ENCODE results near the gene GAPVD1.
"Not testable (repeated sequence)": the region's sequence is repeated elsewhere in the genome, so short reads cannot be mapped to it uniquely, and the experiment has no call there.

The GAPVD1 gene

DNA sequence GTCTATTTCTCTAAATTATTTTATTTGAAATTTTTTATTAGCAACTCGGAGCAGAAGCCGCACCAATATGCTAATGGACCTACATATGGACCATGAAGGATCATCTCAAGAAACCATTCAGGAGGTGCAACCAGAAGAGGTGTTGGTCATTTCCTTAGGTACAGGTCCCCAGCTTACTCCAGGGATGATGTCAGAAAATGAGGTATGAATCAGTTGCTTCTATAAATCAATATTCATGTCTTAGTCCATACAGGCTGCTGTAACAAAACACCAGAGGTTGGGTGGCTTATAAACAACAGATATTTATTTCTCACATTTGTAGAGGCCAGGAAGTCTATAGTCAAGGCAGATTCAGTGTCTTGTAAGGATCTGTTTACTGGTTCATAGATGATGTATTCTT lies 50.8 kb downstream of the GAPVD1 start:
- DNase-seq = no peak

DNA sequence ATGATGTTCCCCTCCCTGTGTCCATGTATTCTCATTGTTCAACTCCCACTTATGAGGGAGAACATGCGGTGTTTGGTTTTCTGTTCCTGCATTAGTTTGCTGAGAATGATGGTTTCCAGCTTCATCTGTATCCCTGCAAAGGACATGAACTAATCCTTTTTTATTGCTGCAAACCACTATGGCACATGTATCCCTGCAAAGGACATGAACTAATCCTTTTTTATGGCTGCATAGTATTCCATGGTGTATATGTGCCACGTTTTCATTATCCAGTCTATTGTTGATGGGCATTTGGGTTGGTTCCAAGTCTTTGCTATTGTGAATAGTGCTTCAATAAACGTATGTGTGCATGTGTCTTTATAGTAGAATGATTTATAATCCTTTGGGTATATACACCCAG lies 54.7 kb downstream of the GAPVD1 start:
- not testable (repeated sequence) for DNase-seq

GRCh38 chr9:125317704-125318103 lies 56.1 kb downstream of the GAPVD1 start:
- no peak for DNase-seq

DNA sequence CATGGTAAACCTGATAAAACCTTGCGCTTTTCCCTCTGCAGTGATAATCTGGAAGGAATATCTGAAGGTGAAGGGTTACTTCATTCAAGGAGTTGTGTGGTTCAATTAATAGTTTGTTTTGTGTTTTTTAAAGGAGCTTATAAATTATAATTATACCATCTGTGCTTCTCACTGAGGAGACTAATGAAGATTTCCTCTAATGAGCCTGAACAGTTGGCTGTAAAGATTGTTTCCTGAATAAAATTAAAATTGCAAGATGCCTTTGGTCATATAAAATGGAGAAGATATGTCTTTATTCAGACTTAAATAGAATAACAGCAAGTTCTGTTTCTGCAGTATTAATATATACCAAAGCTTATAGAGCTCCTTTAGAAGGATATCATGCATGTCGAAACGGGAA lies 59.9 kb downstream of the GAPVD1 start:
- no peak for DNase-seq

DNA sequence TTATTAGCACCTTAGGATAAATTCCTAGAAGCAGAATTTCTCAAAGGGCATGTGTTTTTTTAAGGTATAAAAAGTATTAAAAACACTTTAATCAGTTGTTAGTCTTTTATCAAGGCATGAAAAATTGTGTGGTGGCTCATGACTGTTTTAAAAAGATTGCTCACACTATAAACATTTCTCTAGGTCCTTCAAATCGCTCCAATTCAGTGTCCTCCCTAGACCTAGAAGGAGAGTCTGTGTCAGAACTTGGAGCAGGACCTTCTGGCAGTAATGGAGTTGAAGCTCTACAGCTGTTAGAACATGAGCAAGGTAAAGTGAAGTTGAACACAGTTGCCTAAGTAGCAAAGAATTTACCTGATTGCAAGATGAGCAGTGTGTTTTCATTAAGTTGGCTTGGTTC lies 62.0 kb downstream of the GAPVD1 start:
- DNase-seq = no peak

DNA sequence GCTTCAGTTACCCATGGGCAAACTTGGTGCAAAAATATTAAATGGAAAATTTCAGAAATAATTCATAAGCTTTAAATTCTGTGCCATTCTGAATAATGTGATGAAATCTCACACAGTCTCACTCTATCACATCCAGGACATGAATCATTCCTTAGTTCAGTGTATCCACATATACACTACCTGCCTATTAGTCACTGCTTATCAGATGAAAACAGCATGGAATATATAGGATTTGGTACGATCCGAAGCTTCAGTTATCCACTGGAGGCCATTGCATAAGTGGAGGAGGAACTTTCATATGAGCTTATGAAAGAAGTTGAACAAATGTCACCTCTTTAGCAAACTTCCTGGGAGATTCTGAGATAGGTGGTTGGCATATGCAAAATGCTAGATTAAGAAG lies 64.2 kb downstream of the GAPVD1 start:
- DNase-seq = no peak

DNA sequence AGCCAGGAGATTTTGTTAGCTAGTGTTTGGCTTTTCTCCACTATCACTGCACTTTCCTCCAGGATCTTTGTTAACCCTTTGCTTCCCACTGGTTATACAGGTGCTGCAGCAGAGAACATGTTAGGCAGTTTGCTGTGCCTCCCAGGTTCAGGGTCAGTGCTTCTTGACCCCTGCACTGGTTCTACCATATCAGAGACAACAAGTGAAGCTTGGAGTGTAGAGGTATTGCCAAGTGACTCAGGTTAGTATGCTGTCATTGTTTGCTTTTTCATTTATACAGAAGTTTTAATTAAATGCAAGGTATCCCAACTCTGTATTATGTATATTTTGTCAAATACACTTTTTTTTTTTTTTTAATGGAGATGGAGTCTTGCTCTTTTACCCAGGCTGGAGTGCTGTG lies 68.4 kb downstream of the GAPVD1 start:
- DNase-seq = no peak

DNA sequence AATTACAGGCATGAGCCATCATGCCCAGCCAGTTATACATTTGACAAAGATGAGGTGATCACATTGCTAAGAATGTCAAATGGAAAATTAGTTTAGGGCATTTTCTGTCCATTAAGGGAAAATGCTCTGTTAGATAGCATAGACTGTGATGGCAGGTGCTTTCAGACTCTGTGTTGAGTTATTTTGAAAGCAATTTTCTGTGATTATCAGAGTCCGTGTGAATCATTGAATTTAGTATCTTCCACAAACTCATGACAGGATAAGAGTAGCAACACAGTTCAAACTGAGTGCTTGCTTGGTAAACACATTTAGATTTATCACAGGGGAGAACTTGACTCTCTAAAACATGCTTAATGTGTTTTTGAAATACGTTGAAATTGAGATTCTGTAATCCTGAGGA lies 69.0 kb downstream of the GAPVD1 start:
- DNase-seq = no peak

DNA sequence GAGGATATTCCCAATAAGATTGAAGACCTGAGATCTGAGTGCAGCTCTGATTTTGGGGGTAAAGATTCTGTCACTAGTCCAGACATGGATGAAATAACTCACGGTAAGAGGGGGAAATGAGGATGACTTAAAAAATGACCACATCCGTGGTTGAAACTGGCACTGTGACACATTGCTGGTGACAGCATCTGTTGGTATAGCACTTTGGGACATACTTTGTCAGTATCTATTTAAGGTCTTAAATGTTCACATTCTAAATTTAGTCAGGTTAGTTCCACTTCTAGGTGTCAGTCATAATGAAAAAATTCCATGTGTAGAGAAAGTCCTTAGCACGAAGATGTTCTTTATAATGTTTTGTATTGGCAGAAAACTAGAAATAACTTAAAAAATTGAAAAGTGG lies 70.9 kb downstream of the GAPVD1 start:
- DNase-seq = no peak

DNA sequence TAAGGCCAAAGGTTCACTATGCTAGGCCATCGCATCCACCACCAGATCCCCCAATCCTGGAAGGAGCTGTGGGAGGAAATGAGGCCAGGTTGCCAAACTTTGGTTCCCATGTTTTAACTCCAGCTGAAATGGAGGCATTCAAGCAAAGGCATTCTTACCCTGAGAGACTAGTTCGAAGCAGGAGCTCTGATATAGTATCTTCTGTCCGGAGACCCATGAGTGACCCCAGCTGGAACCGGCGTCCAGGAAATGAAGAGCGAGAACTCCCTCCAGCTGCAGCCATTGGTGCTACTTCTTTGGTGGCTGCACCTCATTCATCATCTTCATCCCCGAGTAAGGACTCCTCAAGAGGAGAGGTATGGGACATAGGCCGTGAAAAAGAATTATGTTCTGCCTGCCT lies 75.6 kb downstream of the GAPVD1 start:
- no peak for DNase-seq

- no peak for DNase-seq
These were observed 77.3 kb downstream of the GAPVD1 start for GRCh38 chr9:125338929-125339328.

DNA sequence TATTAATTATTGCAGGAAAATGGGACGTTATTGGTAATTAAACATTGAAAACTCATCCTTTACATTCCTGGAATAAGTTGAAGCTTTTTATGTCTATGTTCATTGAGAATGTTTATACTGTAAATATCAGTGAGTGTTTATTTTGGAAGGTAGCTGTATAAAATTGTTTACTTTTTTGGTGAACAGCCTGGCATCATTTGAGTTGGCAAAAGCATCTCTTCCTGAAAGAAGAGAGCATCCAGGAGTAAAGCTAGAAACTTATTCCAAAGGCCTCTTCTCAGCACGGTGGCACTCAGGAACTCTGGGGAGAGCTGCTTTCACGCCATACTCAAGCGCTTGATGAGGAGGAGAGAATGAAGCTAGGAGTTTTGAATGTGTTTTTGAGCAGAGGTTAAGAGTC lies 79.9 kb downstream of the GAPVD1 start:
- no peak for DNase-seq

DNA sequence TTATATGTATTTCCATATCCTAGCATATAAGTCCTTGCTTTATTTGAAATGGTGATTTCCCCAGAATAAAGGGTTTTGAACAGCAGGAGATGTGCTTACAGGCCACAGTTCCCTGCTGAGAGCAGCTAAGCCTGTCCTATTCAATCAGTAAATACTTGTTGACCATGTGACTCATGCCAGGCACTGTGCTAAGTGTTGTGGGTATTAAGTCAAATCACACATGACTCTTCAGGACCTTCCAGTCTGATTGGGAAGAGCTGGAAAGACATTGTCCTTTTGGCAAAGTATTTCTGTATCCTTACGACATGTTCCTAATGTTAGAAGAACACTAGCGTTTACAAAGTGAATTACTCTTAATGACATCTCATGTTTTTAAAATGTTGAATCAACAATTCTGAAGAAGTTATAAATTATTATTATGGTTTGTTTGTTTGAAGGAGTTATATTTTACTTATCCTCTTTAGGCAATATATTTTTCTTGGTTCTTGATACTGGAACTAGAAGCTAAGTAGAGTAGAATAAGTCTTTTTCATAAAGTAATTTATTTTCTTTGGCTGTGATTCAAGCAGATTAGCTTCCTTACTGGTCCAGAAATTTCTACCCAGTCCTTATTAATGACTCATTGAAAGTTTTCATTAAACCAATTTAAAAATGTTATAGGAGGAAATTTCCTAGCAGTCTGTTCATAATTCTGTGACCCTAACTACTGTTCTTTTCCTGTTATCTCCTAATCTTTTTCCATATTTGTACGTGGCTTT lies 82.1 kb downstream of the GAPVD1 start:
- DNase-seq = no peak

DNA sequence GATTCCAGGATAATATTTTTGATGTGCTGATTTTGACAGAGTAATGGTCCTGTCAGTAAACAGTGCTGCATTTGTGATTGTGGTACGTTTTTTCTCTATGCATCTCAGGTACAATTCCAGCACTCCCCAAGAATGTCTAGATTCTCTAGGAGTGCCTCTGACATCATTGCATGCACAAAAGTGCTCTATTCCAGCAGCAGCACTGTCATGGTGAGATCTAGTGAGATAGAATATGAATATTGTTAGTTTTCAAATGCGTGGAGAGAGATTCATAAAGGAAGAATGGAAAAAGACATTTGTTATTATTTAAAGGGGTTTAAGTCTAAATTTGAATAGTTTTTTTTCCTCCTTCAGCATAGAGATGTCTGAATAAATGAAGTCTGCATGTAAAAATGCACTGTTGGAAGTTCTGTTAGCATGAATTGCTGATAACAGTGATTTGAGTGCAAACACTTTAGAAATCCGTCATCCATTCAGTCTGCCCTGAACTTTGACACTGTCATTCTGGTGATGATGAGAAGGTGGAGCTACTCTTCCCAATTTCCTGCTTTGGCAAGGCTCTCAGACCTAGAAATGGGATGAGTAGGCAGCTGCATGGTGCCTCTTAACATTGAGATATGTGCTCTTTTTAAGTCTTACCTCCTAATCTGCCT lies 84.6 kb downstream of the GAPVD1 start:
- no peak for DNase-seq

GRCh38 chr9:125355601-125356000 lies 94.0 kb downstream of the GAPVD1 start:
- no peak for DNase-seq

DNA sequence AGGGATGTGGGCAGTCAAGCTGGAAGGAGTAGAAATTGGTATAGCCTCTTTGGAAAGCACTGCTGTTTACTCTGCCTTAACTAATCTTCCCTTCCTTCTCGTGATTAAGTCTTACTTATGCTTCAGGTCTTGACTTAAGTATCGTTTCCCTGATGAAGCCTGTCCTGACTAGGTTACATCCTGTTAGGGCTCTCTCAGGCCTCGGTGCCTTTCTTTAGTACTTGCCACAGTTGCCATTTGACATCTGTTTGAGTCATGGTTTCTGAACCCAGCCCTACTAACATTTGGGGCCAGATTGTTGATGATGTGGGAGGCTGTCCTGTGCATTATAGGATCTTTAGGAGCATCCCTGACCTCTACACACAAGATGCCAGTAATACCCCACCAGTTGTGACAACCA lies 94.4 kb downstream of the GAPVD1 start:
- DNase-seq = no peak

DNA sequence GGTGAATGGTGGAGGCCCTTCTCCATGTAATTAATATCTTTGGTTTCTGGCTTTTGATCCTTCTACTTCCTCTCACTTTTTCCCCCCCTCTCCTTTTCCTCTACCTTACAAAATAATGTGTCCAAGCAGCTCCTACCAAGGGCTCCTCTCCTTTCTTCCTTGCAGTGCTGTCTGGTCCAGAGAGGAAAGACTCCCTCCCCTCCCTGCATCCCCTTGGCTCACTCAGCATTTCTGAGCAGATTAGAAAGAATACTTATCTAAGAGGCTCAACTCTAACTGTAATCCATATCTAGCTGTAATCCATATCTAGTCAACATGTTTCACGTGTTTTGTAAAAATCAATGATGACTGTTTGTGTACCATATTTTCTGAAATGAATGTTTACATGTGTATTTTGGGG lies 97.4 kb downstream of the GAPVD1 start:
- no peak for DNase-seq

DNA sequence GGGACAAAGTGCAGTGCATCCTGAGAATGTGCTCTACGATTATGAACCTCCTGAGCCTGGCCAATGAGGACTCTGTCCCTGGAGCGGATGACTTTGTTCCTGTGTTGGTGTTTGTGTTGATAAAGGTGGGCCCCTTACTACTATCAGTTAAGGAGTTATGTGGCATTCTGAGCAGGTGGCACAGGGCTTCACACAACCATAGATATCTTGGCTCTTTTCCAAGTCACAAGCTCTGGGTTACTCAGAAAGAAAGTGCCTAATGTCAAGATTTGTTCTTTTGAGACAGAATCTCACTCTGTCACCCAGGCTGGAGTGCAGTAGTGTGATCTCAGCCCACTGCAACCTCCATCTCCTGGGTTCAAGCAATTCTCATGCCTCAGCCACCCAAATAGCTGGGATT lies 99.0 kb downstream of the GAPVD1 start:
- DNase-seq = no peak

DNA sequence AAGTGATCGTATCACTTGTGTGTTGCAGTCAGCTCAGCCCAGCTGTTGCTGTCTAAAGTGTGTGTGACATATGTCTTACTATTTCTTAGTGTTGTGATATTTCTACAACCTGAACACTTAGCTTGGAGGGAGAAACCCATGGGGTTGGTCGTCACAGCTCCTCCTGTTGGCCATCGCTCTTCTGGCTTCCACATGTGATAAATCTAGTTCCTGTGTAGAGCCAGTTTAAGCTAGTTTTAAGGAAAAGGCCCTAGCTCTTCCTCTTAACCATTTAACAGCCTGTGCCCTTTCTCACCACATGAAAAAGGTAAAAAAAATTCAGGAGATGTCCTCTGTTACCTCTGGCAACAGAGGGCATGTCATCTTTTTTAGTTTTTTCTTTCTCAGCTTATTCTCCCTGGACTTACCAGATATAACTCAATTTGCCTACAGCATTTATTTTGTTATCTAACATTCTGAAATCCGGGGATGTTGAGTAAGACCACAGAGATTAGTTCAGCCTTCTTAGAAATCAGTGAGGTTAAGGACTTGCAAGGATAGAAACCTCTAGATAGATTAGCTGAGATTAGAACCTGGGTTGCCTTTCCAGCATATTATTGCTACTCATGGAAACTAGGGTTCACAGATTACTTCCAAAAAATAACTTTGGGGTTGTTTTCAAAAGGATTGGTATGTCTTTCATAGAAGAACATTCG lies 100.4 kb downstream of the GAPVD1 start:
- DNase-seq = no peak

- no peak for DNase-seq
These were observed 105.0 kb downstream of the GAPVD1 start for GRCh38 chr9:125366676-125367075.

DNA sequence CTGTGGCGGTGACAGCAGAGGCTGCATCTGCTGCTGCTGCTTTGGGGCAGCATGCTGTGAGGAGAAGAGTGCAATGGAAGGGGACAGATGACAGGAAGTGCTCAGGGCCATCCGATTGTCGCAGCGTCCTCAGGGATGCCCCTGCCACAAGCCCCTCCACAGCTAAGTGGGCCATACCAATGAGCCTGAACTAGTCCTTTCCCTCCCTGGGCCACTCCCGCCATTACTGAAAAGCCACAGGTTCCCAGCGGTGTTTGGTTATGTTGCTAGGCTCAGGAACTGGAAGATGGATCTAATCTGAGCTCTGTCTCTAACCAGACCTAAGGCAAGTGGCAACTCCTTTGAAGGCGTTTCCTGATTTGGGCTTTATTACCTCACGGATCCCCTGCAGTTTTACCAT lies 109.2 kb downstream of the GAPVD1 start:
- DNase-seq = no peak

DNA sequence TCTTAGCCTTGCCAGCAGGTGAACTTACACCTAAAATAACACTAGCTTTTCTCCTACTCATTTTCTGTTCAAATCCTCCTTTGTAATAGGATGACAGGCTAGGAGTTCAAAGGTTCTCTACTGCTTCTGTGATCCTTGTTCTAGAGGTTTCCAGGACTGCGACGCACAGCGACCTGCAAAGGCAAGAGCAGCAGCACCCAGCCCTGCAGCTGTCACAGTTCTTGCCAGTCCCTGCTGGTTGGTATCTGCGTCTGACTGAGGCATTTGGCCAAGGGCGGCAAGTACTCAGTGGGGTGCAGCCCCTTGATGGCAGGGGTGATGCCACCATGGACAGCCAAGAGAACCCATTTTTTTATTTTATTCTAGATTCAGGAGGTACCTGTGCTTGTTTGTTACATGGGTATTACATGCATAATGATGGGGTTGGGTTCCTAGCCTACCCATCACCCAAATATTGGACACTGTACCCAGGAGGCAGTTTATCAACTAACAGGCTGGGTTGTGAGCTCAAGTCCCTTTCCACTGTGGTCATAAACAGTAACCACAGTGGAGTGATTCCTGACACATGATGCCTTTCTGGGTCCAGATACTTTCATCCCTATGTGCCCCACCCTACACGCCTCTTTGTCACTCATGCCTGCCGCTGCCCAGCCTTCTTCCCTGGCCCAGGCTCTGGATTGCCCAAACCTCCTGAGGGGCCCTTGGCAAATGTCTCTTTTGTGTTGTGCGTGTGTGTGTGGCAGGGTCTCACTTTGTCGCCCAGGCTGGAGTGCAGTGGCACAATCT lies 111.0 kb downstream of the GAPVD1 start:
- no peak for DNase-seq

All from effector CD4-positive, alpha-beta T cell (primary cell).